Measurements from ENCODE around the gene CHI3L1. TPM values are rescaled to one million over a fixed set of nuclear protein-coding genes. Genes with fewer than 3 reads are reported as not detected.

CHI3L1 gene
- total RNA-seq, 2 donors from 2014 or later, result 0.49 TPM; not detected in 1

DNA sequence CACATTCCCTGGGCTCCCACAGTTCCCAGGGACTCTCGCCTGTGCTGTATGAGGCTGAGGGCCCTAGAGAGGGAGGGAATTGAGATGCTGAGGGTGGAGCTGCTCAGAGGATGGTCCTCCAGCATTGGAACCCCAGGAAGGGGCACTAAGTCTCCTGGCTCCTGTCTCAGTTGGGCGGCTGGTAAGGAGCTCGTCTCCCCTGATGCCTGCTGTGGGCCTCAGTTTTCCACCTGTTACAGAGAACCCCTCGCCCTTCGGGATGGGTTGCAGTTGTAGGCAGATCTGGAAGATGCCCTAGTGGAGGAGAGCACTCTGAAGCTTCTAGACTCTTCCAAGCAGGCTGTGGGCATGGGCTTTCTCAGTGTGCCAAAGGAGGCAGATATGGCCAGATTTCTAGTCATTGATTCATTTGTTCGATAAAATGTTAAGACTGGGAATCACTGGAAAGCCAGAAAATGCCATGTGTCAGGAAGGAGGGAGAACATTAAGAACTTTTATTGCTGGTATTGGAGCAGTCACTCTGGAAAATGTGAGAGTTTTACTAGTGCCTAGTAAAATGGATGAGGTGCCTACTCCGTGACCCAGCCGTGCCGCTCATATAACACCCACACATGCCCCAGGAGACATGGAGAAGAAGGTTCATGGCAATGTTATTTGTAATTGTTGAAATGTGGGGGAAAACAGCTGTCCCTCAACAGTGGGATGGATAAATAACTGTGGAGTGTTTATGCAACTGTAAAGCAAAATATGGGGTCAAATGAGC is 10.1 kb downstream of the CHI3L1 start:
- ATAC-seq (no peak), DNase-seq (ENCODE audit: low spot score in 2 of 2) (no peak)
- Mint-ChIP-seq H3K27ac (no peak overlapping the region), H3K9me3 (no peaks in the 10 kb centered on the region), H3K36me3 (no peaks in the 10 kb centered on the region)

DNA sequence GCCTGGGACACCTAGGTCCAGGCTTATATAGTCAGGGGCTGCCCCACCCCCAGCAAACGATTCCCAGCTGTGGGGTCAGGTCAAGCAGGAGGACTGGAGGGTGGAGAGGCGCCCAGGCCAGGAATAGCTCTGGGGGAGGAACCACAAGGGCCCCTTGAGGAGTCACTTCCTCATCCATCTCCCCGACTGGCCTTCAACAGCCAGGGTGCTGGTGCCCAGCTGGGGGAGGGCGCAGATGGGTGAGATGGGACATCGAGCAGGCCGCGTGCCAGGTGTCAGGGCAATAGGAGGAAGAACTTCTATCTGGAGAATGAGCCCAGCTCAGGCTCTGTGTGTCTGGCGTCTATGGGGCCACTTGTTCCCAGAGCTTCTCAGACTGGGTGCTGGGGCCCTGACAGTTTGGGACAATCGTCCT is 10.7 kb downstream of the CHI3L1 start:
- no peaks in the 10 kb centered on the region for H3K36me3 Mint-ChIP-seq
- no peaks in the 10 kb centered on the region for H3K9me3 Mint-ChIP-seq
- ATAC-seq (no peak), DNase-seq (ENCODE audit: low spot score in 2 of 2) (no peak)
- H3K27ac Mint-ChIP-seq, result no peak overlapping the region

DNA sequence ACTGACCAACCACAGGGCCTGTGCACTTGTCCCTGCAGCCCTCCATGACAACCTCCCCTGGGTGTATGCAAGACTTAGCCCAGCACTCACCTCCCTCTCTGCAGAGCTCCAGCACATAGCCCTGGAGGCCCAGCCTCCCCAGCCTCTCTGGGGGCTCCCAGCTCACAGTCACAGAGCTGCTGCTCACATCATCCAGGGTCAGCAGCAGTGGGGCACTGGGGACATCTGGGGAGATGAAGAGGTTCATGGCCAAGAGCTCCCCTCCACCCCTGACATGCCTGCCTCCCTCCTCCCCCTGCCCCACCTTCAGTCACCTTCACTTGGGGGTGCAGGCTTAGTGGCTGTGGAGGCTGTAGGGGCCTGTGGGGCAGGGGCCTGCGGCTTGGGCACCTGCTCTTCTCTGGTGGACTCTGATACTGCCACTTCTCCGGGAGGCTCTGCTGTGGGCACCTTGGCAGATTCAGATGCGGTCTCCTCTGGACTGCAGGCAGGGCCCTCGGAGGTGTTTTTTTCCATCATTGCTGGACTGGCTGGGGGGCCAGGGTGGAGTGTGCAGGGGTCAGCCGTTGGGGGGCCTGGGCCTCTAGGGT is 11.2 kb downstream of the CHI3L1 start, which contains the start of gene MYBPH:
Gene MYBPH (minus strand): TSS at position 590 of the 590 bp plus-strand sequence. CDS start 71 bp downstream, at position 519.
- Mint-ChIP-seq H3K27ac (no peak within 1 kb of the TSS), H3K36me3 (no peaks in the 10 kb centered on the region), H3K9me3 (no peaks in the 10 kb centered on the region)
- DNase-seq (ENCODE audit: low spot score in 2 of 2), result no peak
- no peak for ATAC-seq

DNA sequence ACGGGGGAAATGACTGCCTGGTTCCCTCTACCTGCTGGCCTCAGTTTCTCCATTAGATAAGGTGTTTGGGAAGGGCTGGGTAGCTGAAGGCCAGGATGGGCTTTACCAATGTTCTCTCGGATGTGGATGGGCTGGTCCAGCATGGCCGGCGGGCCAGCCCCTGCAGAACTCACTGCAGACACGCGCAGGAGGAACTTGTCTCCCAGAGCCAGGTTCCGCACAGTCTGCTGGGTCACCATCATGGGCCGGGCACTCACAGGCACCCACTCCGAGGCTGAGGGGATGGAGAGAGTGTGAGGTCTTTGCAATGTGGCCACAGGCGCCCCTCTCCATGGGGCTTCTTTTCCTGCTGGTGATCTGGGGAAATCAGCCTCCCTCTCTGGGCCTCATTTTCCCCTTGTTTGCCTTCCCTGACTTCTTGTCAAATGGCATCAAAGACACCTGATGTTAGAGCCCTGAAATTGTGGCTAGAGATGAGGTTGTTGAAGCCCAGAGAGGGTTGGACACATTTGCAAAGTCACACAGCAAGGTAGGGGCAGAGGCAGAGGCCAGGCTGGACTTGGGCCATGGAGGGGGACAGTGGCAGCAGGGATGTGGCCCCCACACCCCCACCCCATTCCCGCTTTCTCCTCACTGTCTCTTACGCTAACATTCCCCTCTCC is 12.0 kb downstream of the CHI3L1 start:
- Mint-ChIP-seq H3K36me3 (no peaks in the 10 kb centered on the region), H3K9me3 (no peaks in the 10 kb centered on the region), H3K27ac (no peak overlapping the region)
- DNase-seq (ENCODE audit: low spot score in 2 of 2) (no peak), ATAC-seq (no peak)

DNA sequence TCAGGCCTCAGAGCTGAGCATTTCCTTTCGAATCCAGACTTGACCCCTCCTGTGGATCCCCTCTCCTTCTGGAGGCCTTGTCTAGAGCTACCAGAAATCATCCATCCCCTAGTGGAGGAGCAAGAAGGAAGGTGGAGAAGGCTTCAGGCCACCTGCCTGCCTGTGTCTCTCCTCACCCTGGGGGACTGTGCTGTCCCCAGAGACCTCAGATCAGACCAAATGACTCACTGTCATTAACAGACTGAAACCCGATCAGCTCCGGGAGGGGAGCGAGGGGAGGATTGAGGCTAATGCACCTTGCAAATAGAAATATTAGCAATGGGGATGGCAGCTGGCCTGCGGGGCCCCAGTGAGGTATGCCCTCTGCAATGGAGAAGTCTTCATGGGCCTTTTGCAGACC is 12.9 kb downstream of the CHI3L1 start:
- Mint-ChIP-seq H3K27ac (no peak overlapping the region), H3K36me3 (no peaks in the 10 kb centered on the region), H3K9me3 (no peaks in the 10 kb centered on the region)
- DNase-seq (ENCODE audit: low spot score in 2 of 2) (no peak), ATAC-seq (no peak)

DNA sequence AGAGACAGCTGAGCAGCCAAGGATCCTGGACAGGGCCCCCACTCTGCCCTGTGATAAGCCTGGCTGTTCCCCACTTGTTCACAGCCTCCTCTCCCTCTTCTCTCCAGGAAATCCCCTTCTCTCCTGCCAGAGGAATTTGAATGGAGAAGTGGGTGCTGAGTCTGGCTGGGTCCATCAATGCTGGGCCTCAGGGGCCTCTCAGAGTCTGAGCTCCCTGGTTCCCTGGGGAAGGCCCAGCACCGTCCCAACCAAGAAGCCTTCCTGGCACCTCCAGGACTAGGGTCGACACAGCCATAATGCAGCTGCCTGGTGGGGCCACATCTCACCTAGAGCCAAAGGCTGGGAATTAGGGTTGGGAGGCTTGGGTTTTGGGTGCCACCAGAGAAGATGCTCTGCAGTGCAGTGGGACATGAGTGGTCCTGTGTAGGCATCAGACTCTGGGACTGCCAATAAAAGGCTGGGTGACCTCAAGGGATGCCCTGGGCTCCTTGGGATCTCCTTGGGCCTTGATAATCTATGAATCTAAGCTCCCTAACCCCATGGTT is 13.4 kb downstream of the CHI3L1 start:
- ATAC-seq, result no peak
- Mint-ChIP-seq H3K9me3 (no peaks in the 10 kb centered on the region), H3K27ac (no peak overlapping the region), H3K36me3 (no peaks in the 10 kb centered on the region)
- DNase-seq (ENCODE audit: low spot score in 2 of 2), result no peak

DNA sequence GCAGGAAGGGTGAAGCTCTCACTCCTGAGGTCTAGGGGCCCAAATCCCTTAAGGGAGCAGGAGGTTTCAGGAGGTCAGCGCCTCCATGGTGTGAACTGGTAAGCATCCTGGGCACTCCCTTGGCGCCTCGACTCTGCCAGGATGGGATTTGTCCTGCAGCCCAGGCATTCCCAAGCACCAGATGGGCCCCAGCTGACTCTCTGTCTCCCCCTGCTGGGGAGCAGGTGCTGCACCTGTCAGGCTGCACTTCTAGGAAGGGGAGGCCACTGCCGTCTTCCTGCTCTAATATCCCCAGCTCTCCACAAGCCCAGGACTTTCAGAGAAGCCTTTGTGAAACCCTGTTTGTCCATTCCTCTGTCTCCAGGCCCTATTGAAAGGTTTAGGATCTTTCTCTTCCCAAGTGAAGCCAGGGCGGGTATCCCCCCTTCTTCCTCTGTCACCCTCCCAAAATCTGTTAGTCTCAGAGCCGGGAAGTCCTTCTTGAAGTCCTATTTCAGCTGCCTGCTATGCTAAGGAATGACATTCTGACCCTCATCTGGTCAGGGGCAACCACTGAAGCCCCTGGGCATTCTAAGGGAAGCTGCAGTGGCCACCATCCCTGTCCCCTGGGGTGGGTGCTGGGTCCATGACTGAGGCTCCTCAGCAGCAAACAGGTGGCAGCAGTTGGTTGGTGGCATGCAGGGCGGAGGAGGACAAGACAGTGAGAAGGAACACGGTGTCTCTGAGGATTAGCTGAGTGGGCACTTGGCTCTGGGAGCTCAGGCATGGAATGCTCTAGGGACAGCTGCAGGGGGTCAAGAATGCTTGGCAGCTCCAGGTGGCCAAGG is 14.1 kb downstream of the CHI3L1 start:
- no peaks in the 10 kb centered on the region for H3K9me3 Mint-ChIP-seq
- no peak overlapping the region for H3K27ac Mint-ChIP-seq
- ATAC-seq (peak; percentile 49 to 73), DNase-seq (ENCODE audit: low spot score in 2 of 2) (peak in 1 of 2 donors; percentile 74)
- no peaks in the 10 kb centered on the region for H3K36me3 Mint-ChIP-seq

DNA sequence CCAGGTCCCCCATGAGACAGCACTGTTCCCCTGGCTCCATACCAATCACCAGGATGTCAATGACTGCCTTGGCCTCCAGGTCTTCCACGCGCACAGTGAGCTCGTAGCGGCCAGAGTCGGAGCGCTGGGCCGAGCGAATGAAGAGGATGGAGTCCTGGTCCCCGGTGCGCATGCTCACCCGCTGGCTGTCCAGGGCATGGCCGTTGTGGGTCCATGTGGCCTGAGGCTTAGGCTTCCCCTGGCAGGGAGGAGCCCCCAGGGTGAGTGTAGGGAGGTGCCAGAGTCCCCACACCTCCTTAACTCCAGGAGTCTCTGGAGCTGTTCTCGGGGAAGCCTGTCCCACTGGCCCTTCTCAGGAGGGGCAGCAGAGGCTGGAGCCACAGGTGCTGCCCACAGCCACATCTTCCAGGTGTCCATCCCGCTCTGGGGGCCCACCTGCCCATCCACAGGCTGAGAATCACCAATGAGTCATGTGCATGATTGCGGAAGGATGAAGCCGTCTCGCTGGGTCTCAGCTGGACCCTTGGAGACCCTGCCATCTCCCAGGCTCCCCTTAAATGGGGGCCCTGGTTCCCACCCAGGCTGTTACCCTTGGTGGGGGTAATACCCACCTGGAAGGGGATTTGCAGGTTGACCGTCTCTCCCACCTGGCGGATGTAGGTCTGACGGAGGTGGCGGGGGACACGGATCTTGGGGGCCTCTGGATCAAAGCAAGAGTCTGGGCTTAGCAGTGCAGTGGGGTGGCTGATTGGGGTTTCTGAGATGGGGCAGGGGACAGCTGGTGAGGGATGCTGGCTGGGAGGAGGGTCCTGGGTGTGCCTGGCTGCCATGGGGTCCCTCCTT is 14.9 kb downstream of the CHI3L1 start:
- no peaks in the 10 kb centered on the region for H3K9me3 Mint-ChIP-seq
- ATAC-seq, result no peak

DNA sequence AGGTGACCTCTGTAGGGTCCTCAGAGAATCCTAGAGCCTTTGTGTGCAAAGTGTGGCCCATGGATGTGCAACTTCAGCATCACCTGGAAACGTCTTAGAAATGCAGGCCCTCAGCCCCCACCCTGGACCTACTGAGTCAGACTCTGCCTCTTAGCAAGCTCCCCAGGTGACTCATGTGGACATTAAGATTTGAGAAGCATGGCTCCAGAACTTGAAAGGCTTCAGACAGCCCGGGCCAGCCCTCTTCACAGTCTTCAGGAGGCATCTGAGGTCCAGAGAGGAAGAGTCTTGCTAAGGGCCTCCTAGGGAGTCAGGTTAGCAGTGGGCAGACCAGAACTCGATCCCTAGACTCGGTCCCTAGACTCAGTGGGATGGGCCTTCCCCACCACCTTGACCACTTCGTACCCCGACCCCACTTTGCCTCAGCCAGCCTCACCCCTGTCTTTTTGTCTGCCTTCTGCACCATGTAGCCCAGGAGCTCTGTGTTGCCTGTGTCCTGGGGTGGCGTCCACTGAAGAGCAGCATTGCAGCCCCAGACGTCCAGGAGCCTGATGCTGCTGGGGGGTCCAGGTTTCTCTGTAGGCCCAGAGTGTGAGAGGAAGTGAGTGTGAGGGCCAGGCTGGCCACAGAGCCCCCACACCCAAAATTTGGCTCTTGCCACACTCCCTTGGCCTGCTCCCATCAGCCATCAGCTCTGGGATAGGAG is 15.7 kb downstream of the CHI3L1 start:
- no peaks in the 10 kb centered on the region for H3K36me3 Mint-ChIP-seq
- no peaks in the 10 kb centered on the region for H3K9me3 Mint-ChIP-seq
- peak in 1 of 2 donors; percentile 16 for ATAC-seq
- no peak overlapping the region for H3K27ac Mint-ChIP-seq
- DNase-seq (ENCODE audit: low spot score in 2 of 2), result no peak

More for the DNA sequence above, 14.9 kb downstream of the CHI3L1 start:
- DNase-seq (ENCODE audit: low spot score in 2 of 2), result no peak
- Mint-ChIP-seq H3K36me3 (no peaks in the 10 kb centered on the region), H3K27ac (no peak overlapping the region)

DNA sequence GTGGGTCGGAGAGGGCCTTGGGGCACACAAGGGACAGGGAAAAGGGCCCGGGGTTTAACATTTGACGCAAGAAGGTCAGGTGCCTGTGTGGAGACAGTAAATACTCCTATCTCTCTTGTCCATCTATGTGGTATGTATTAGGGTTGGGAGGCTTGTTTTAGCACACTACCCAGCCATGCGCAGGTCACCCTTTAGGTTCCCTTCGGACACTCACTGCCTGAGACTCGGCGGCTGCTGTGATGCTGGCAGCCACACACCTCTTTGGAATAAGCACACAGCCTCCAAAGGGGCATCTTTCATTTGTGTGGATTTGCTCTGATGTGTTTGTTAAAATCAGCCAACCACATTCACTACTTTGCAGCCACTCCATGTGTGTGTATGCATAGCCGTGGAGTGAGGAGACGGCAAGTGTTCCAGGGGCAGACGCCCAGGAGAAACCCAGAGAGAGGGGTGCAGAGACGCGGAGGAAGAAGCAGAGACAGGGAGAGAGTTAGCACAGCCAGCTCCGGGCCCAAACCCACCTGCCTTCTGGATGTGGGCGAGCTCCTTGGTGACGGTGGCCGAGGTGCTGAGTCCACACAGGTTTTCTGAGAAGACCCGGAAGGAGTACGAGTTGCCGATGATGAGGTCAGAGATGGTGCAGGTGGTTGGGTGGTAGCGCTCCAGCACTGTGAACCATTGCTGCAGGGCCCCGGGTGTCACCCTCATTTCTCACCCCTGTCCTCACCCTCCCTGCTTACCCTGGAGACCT is 16.6 kb downstream of the CHI3L1 start:
- ATAC-seq, result no peak
- DNase-seq (ENCODE audit: low spot score in 2 of 2), result no peak
- H3K36me3 Mint-ChIP-seq, result no peaks in the 10 kb centered on the region
- H3K27ac Mint-ChIP-seq, result no peak overlapping the region
- H3K9me3 Mint-ChIP-seq, result no peaks in the 10 kb centered on the region

DNA sequence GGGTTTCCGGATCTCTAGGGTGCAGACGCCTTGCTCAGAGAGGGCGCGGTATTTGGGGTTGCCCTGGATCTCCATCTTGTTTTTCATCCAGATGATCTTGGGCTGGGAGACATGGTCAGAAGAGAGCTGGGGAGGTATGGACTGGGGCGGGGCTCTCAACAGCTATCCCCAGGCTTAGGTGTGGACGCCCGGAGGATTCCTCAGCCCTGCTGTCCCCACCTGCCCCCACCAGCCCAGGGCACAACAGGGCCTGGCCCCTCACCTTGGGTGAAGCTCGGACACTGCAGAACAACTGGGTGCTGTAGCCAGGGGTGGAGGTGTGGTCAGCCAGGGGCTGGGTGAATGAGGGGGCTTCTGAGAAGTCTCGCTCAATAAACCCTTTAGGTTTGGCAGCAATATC is 17.5 kb downstream of the CHI3L1 start:
- no peak overlapping the region for H3K27ac Mint-ChIP-seq
- DNase-seq (ENCODE audit: low spot score in 2 of 2) (no peak), ATAC-seq (no peak)
- H3K36me3 Mint-ChIP-seq, result no peaks in the 10 kb centered on the region
- no peaks in the 10 kb centered on the region for H3K9me3 Mint-ChIP-seq

DNA sequence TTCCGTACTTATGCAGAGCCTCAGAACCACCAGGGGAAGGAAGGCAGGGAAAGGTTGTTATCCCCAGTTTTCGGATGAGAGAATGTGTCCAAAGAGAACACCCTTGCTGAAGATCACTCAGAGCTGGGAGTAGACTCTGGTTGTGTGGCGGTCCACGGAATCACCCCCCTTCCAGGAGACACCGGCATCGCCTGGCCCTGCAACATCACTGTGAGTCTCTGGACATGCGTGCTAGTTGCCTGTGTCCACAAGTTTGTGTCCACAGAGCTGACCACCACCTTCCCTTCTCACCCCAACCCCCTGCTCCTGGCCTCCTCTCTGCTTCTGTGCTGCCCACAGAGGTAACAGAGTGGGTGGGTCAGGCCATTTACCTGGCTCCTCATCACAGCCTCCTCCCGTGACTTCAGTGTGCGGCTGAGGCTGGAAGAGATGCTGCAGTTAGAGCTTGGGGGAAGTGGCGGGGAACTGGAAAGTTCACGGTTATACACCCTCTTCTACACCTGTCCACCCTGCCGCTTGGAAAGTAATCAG is 18.2 kb downstream of the CHI3L1 start:
- no peaks in the 10 kb centered on the region for H3K36me3 Mint-ChIP-seq
- no peak for DNase-seq (ENCODE audit: low spot score in 2 of 2)
- H3K9me3 Mint-ChIP-seq, result no peaks in the 10 kb centered on the region
- H3K27ac Mint-ChIP-seq, result no peak overlapping the region
- no peak for ATAC-seq

DNA sequence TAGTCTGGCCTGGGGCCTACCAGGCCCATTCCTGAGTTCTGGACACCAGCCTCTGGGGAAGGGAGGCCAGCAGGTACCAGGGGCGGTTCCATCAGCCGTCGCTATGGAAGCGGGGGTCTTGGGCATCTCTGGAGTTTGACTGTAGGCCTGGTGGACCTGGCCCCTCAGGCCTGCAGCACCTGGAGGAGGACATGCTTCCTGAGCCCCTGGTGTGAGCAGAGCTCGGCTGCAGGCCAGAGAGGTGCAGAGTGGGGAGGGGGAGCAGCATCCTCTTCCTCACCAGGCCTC is 18.6 kb downstream of the CHI3L1 start:
- DNase-seq (ENCODE audit: low spot score in 2 of 2), result no peak
- H3K9me3 Mint-ChIP-seq, result no peaks in the 10 kb centered on the region
- H3K36me3 Mint-ChIP-seq, result no peaks in the 10 kb centered on the region
- no peak overlapping the region for H3K27ac Mint-ChIP-seq
- ATAC-seq, result no peak

DNA sequence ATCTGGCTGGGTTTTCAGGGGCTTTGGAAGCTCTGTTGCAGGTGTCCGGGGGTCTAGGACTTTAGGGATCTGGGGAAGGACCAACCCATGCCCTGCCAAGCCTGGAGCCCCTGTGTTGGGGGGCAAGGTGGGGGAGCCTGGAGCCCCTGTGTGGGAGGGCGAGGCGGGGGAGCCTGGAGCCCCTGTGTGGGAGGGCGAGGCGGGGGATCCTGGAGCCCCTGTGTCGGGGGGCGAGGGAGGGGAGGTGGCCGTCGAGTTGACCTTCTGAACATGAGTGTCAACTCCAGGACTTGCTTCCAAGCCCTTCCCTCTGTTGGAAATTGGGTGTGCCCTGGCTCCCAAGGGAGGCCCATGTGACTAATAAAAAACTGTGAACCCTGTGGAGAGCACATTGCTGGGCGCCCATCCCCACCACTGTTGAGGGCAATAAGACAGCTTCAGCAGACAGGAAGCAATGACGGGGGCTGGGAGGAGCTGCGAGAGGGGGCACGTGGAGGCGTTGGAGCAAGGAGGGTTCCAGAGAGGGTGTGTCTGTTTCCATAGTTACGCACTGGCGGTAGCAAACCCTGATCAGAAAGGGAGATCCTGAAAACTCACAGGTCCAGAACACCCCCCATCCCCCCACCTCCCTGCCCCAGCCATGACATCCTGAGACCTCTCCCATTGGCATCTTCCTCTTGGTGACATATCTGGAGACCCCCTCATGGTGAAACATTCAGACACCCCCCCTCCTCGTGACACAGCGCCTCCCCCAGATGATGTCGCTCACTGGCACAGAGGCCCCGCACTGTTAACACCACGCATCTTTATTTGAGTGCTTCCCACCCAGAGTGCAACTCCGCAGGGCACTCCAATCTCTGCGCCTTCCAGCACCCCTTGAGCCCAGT is 19.2 kb downstream of the CHI3L1 start:
- Mint-ChIP-seq H3K27ac (no peak overlapping the region), H3K9me3 (no peaks in the 10 kb centered on the region), H3K36me3 (no peaks in the 10 kb centered on the region)
- no peak for DNase-seq (ENCODE audit: low spot score in 2 of 2)
- no peak for ATAC-seq
